Erythroblast (primary cell): ENCODE data around the gene TINCR.

ENCODE experiments used
- GATA1 ChIP-seq: IDR thresholded peaks from 2 replicates; pipeline ENCODE4 v1.6.1; 2011; ENCODE audit warnings: low read depth, mild to moderate bottlenecking, control low read depth, low read length, moderate library complexity
- POLR2A ChIP-seq: IDR thresholded peaks from 2 replicates; pipeline ENCODE4 v1.6.1; 2011; ENCODE audit warnings: mild to moderate bottlenecking, low read length

DNA sequence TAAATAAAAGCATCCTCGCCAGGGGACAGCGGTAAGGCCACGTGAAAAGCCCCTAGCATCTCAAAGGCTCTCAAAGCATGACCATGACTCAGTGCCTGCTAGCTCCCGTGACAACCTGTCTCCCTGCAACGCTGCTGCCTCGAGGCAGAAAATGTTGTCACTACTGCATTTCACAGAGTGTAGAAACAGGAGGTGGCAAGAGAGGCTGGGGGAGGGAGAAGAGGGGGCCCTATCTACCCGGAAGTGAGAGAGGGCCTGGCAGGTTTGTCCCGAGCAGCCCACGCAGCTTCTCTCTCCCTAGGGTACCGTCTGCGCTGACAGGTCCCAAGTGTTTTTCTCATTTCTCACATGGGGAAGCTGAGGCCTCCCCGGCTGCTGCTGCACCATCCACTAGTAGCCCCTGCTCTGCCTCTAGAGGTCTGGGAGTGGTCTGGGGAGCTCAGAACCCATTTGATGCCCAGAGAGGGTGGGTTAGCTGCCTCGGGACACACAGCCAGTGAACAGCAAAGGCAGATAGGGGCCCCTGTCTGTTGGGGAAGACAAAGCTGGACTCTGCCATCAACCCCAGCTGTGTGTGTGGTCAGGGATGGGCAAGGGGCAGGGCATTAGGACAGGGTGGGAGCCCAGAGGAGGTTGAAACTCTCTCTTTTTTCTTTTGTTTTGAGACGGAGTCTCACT, 3.7 kb downstream of the TINCR start:
- no peak for TF ChIP-seq POLR2A
- TF ChIP-seq GATA1, result no peak
